NB4 (cell line): Measurements from ENCODE around the gene CMKLR1.

ENCODE experiments used
- DNase-seq: peaks from one replicate; pipeline ENCODE4 v3.0.0; 2010; ENCODE audit warnings: low read depth
- H3K4me3 ChIP-seq: one replicate; pipeline ENCODE4 v1.5.1; 2011; ENCODE audit warnings: mild to moderate bottlenecking, low read depth, low read length, moderate library complexity
- CTCF ChIP-seq: IDR thresholded peaks from one replicate; pipeline ENCODE4 v1.5.1; 2012; ENCODE audit warnings: low read depth, low read length
- MYC ChIP-seq: IDR thresholded peaks from 2 replicates; pipeline ENCODE4 v1.6.1; 2011; ENCODE audit warnings: low read depth, low read length
- POLR2A ChIP-seq: IDR thresholded peaks from 2 replicates; pipeline ENCODE4 v1.6.1; 2011; ENCODE audit warnings: mild to moderate bottlenecking; ENCODE audit not compliant: insufficient read length; ENCODE audit errors: extremely low read depth
- TF ChIP-seq, protein P1 (sequence below): IDR thresholded peaks from 2 replicates; pipeline ENCODE4 v1.6.1; 2011; ENCODE audit warnings: low read depth, low read length

CMKLR1 gene

DNA sequence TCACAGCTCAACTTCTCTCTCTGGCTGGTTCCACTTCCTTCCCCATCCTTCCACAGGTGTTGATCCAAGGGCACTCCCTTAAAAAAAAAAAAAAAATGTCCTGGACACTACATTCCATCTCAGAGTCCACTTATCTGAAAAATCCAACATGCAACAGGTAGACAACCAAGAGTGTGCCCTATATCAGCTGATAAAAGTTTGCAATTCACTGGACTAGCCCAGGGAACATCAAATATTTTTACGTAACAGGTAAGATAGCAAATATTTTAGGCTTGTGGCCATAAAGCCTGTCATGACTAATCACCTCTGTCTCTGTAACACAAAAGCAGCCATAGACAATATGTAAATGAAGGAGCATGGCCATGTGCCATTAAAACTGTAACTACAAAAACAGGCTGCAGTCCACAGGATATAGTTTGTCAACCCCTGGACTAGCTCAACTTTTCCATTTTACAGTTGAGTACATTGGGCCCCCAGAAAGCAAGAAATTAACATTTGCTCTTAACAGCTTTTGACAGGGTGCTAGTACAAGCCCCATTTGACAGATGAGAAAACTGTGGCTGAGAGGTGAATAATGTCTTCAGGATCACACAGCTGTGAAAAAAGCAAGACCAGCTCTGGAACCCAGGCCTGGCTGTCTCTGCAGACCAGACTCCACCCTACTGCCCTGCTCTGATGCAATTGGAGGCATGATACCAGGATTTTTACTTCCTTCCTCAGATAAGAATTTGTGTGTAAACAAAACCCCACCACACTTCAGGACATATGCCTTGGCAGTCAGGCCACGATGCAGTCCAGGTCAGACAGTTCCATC is 68.9 kb downstream of the CMKLR1 start:
- DNase-seq, result peak; percentile 13
- TF ChIP-seq CTCF (no peak), POLR2A (no peak), MYC (no peak)
- TF ChIP-seq, protein P1, sequence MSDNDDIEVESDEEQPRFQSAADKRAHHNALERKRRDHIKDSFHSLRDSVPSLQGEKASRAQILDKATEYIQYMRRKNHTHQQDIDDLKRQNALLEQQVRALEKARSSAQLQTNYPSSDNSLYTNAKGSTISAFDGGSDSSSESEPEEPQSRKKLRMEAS, result no peak
- H3K4me3 ChIP-seq, result no peak overlapping the region

- no peak for TF ChIP-seq CTCF
- TF ChIP-seq MYC, result no peak
- TF ChIP-seq POLR2A, result no peak
- TF ChIP-seq, protein P1, result no peak
Observed at GRCh38 chr12:108269224-108269623, 69.9 kb downstream of the CMKLR1 start.

DNA sequence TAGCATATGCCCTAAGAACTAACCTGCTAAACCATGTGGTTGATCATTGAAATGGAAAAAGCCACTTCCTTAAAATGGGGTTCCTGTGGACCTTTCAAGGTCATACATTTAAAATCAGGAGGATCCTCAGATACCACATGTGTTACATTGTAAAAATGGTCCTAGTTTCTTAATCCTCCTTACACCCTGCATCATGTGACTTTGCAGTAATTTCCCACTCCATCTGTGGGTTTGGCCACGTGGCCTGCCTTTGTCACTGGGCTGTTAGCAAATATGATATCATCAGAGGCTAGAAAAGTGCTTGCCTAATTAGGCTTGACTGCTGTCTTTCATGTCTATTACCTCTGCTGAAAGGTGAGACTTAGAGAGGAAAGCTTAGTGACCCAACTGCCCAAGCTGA is 70.7 kb downstream of the CMKLR1 start:
- no peak overlapping the region for H3K4me3 ChIP-seq
- TF ChIP-seq, protein P1, result peak; percentile 62
- no peak for TF ChIP-seq MYC
- DNase-seq, result no peak

More at GRCh38 chr12:108269224-108269623, 69.9 kb downstream of the CMKLR1 start:
- H3K4me3 ChIP-seq, result no peak overlapping the region
- DNase-seq, result no peak

GRCh38 chr12:108267450-108267849 is 71.7 kb downstream of the CMKLR1 start:
- no peak for DNase-seq
- H3K4me3 ChIP-seq, result no peak overlapping the region
- TF ChIP-seq CTCF (no peak), POLR2A (no peak), MYC (no peak)
- TF ChIP-seq, protein P1, result no peak

DNA sequence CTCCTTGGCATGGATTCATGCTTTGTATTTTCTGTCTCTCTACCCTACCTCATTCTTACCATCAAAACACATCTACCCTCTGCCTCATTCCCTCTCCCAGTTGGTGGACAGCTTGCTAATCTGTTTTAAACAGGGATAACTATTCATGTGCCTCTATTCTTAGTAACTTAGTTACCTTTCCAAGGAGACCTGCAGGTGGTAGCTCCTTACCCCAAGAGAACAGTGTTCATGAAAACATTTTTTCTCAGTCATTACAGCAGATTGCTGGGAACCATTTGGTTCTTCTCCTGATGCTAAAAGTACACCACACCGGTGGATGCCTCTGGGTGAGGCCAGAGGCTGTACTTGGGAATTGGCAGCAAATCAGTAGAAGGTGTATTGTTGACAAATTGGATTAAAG is 73.0 kb downstream of the CMKLR1 start:
- TF ChIP-seq, protein P1, result no peak
- TF ChIP-seq POLR2A (no peak), MYC (no peak), CTCF (no peak)
- DNase-seq, result no peak
- H3K4me3 ChIP-seq, result no peak overlapping the region

GRCh38 chr12:108265505-108265904 is 73.6 kb downstream of the CMKLR1 start:
- TF ChIP-seq MYC, result no peak
- no peak overlapping the region for H3K4me3 ChIP-seq
- no peak for DNase-seq
